ENCODE measurements around the gene SSR4.

Gene SSR4

GRCh38 chrX:153828723-153829548 is 34.5 kb downstream of the SSR4 start:
- in situ Hi-C loops (cut with MboI; ENCODE audit: low sequenced_read_pairs) = no loop called here

- in situ Hi-C loops (cut with MboI; ENCODE audit: low sequenced_read_pairs) = no loop called here
Measured at GRCh38 chrX:153829549-153829798, 35.0 kb downstream of the SSR4 start.

- in situ Hi-C loops (cut with MboI; ENCODE audit: low sequenced_read_pairs) = no loop called here
Measured at GRCh38 chrX:153829799-153830639, 35.6 kb downstream of the SSR4 start, which contains the start of gene PDZD4. PDZD4 (minus strand) TSS chrX:153830544; CDS start chrX:153830298, 246 bp downstream.

DNA sequence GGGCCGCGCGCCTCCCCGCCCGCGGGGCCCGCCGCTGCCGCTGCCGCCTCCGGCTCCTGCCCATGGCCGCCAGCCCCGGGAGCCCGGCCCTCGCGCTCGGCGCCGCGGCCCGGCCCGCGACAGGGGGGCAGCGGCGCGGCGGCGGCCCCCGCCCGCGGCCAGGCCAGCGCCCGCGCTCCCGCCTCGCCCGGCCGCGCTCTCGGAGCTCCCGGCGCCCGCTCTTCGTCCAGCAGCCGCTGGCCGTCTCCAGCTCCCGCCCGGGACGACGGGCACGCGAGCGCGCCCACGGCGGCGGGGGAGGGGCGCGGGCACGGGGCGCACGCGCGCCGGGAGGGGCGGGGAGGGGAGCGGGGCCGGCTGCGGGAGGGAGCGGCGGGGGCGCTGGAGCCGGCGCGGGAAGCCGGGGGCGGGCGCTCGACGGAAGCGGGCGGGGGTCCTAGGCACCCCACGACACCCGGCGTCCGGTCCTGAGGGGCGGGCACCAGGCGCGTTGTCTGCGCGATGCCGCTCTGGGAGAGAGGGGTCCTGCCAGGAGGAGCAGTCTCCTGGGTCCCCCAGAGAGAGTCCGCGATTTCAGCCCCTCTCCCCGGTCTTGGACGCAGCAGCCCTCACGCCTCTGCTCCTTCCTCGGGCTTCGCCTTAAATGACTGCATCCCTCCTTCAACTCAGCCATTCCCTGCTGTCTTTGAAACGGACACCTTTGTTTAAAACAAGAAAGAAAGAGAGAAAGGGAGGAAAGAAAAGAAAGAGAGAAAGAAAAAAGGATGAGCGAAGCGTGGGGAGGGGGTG is 36.4 kb downstream of the SSR4 start:
- in situ Hi-C loops (cut with MboI; ENCODE audit: low sequenced_read_pairs) = no loop called here

DNA sequence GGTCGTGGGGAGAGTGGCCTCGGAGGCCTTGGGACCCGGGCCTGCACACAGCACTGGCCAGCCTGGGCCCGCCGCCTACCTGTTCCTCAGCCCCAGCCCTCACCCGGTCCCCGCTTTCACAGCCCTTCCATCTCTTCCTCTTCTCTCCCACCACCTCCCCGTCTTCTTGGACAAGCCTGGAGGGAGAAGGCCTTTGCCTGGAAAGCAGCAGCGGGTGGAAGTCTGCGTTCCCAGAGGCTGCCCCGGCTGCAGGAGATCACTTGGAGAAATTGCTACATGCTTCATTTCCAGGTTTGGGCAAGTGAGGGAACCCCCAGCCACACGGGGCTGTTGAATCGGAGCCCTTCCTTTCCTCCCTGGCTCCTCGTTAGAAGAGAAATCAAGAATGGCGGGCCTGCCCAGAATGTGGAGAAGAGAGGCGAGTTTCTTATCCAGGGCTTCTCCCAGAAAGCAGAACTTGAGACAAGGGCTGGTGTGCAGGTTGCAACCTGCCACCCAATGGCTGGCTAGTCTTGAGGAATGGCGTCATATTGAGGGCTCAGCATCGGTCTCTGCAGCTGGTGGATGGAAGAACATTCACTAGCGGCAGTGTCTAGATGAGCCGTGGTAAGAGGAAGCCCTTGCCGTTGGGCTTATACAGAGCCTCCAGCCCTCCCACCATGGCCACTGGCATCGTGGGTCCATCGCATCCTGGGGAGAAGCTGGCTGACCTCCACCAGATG is 37.1 kb downstream of the SSR4 start:
- in situ Hi-C loops (cut with MboI; ENCODE audit: low sequenced_read_pairs) = no loop called here

GRCh38 chrX:153832728-153833127 is 38.3 kb downstream of the SSR4 start:
- in situ Hi-C loops (cut with MboI; ENCODE audit: low sequenced_read_pairs) = no loop called here

DNA sequence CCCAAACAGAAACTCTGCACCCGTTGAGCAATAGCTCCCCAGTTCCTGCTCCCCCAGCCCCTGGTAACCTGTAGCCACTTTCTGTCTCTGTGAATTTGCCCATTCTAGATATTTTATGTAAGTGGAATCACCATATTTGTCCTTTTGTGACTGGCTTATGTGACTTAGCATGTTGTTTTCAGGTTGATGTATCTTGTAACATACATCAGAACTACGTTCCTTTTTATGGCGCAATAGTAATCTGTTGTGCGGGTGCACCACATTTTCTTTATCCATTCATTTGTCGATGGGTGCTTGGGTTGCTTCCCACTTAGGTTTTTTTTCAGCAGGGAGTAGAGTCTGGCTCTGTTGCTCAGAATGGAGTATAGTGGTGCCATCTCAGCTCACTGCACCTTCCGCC is 42.5 kb downstream of the SSR4 start:
- in situ Hi-C loops (cut with MboI; ENCODE audit: low sequenced_read_pairs) = no loop called here

DNA sequence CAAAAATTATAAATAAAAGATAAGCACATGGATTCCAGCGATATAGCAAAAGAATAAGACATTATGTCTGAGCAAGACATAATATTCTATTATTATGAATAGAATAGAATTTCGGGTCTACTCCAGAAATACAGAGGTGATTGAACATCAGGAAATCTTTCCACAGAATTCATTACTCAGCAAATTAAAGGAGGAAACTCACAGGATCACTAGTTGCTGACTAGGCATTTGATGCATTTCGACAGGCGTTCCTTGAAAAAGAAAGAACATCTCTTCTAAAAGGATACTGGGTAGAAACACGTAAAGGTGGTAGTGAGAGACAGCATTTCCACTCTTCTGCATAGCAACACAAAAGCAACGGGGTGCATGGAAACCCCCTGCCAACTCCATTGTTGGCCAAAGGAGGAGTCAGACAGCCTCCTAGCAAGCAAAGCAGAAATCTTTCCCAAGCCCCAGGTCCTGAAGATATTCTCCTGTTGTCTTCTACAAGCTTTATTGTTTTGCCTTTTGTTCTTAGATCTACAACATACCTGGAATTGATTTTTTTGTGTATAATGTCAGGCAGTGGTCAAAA is 50.1 kb downstream of the SSR4 start:
- in situ Hi-C loops (cut with MboI; ENCODE audit: low sequenced_read_pairs) = no loop called here

DNA sequence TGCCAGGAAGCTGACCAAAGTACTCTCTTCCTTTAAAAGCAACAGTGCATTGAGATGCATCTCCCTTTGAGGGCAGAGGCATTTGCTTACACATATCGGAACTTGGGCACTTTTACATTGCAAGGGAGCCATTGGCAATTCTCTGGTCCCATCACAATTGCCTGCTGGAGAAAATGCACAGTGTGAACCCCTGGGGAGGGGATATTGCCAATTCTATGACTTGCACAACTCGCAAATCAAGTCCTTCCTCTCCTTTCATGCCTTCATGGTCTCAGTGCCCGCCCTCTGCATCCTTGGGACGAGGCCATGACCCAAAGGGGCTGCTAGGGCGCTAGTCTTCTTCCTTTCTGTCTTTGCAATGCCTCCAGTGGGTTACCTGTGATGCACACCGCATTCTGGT is 50.7 kb downstream of the SSR4 start:
- in situ Hi-C loops (cut with MboI; ENCODE audit: low sequenced_read_pairs) = no loop called here

- in situ Hi-C loops (cut with MboI; ENCODE audit: low sequenced_read_pairs) = no loop called here
Measured at GRCh38 chrX:153845842-153846241, 51.4 kb downstream of the SSR4 start.

Data from HL-60/S4 (cell line).